Limb (tissue), 2 donors: ENCODE measurements around the gene NT5C.

Experiments
- DNase-seq, 2 donors: peaks; one replicate each; pipeline ENCODE4 v3.0.0-alpha.2; 2016; ENCODE audit errors: extremely low spot score in 2 of 2

NT5C gene

GRCh38 chr17:75116737-75117136 lies 14.8 kb downstream of the NT5C start:
- no peak for DNase-seq

GRCh38 chr17:75115555-75115954 lies 16.0 kb downstream of the NT5C start:
- no peak for DNase-seq

GRCh38 chr17:75114552-75115314 lies 16.8 kb downstream of the NT5C start:
- no peak for DNase-seq

GRCh38 chr17:75113798-75114551 lies 17.6 kb downstream of the NT5C start:
- DNase-seq, result peak; percentile 90 to 93

GRCh38 chr17:75111777-75112335 lies 19.7 kb downstream of the NT5C start:
- DNase-seq, result no peak

- no peak for DNase-seq
These were observed 21.2 kb downstream of the NT5C start for GRCh38 chr17:75110234-75110937.

- DNase-seq, result peak; percentile 80 to 91
These were observed 21.9 kb downstream of the NT5C start, which contains the start of gene ARMC7 for GRCh38 chr17:75109407-75110233. Gene ARMC7 (plus strand): TSS chr17:75109969. CDS start chr17:75110289, 320 bp downstream.

GRCh38 chr17:75109046-75109406 lies 22.5 kb downstream of the NT5C start:
- no peak for DNase-seq

GRCh38 chr17:75108193-75108592 lies 23.3 kb downstream of the NT5C start:
- no peak for DNase-seq

- no peak for DNase-seq
These were observed 26.1 kb downstream of the NT5C start for GRCh38 chr17:75105126-75106080.

GRCh38 chr17:75103601-75104554 lies 27.7 kb downstream of the NT5C start:
- DNase-seq, result no peak

- DNase-seq, result no peak
These were observed 29.1 kb downstream of the NT5C start for GRCh38 chr17:75102385-75102821.

GRCh38 chr17:75099881-75100595 lies 31.5 kb downstream of the NT5C start:
- no peak for DNase-seq

GRCh38 chr17:75098861-75099260 lies 32.7 kb downstream of the NT5C start:
- DNase-seq, result no peak

- DNase-seq, result no peak
These were observed 33.7 kb downstream of the NT5C start for GRCh38 chr17:75097865-75098264.

- peak in 1 of 2 donors; percentile 57 for DNase-seq
These were observed 35.4 kb downstream of the NT5C start for GRCh38 chr17:75096082-75096625.

GRCh38 chr17:75094871-75095399 lies 36.6 kb downstream of the NT5C start:
- DNase-seq, result no peak
